Measurements from ENCODE around the gene YTHDC1.

The YTHDC1 gene

DNA sequence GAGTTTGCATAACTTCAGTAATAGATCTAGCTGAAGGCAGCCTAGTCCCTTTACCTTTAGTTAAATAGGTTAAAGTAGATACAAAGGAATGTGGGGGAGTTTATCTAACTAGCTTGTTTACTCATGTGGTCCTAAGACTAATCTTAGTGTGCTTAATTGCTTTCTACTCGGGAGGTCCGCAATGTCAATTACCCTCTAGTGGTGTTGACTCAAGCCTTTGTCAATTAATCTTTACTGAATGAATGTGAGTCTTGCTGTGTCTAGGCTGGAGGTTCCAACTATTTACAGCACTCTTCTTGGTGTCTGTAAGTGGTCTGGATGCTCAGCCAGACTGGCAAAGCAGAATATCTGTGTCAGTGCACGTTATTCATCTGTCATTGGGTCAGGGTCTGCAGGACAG, 17.9 kb upstream of the YTHDC1 start:
- ATAC-seq (no peak), DNase-seq (no peak)
- peaks cover 0 to 5% of the 10 kb centered on the region in 2 donors for H3K9me3 Mint-ChIP-seq
- no peak overlapping the region for H3K4me3 Mint-ChIP-seq
- peaks cover 8% of the 10 kb centered on the region for H3K4me1 Mint-ChIP-seq
- H3K27ac Mint-ChIP-seq: no peak overlapping the region
- peaks cover 22% of the 10 kb centered on the region for H3K27me3 Mint-ChIP-seq

DNA sequence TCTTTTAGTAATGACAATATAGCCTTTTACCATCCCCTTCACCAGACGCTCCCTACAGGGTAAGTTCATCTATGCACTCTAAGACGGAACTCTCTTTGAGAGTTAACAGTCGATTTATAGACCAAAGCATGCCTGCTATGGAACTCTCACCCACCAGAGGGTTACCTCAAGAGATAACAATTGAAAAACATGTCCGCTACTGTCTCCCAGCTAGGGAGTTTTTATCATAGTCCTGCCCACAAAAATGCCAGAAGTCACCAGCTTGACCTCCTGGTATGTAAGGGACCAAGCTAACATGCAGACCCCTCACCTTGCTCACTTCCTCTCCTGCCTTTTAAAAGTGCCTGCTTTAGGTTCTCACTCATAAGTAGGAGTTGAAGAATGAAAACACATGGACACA, 16.7 kb upstream of the YTHDC1 start:
- ATAC-seq (no peak), DNase-seq (no peak)
- Mint-ChIP-seq H3K9me3 (peaks cover 0 to 5% of the 10 kb centered on the region in 2 donors), H3K4me3 (no peak overlapping the region), H3K27me3 (peaks cover 22% of the 10 kb centered on the region), H3K4me1 (peaks cover 8% of the 10 kb centered on the region), H3K27ac (no peak overlapping the region)

DNA sequence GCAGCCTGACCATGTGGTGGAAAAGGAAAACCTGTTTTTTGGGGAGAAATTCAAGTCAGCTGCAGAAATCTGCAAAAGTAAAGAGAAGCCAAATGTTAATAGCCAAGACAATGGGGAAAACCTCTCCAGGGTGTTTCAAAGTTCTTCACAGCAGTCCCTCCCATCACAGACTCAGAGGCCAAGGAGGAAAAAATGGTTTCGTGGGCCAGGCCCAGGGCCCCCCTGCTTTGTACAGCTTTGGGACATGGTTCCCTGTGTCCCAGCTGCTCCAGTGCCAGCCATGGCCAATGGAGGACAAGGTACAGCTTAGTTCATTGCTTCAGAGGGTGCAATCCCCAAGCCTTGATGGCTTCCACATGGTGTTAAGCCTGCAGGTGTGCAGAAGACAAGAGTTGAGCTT, 15.2 kb upstream of the YTHDC1 start:
- peaks cover 22% of the 10 kb centered on the region for H3K27me3 Mint-ChIP-seq
- no peak overlapping the region for H3K27ac Mint-ChIP-seq

DNA sequence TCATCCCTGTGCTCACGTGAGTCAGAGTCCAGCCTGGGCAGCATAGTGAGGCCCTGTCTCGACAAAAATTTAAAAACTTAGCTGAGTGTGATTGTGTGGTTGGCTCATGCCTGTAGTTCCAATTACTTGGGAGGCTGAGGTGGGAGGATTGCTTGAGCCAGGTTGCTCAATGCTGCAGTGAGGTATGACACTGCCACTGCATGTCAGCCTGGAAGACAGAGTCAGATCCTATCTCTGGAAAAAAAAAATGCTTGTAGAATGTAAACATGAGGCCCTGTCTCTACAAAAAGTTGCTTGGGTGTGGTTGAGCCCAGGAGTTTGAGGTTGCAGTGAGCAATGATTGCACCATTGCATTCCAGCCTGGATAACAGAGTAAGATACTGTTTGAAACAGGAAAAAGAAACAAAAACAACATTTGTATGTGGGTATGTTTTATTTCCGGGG, 11.3 kb upstream of the YTHDC1 start:
- Mint-ChIP-seq H3K27ac (no peak overlapping the region), H3K4me1 (peaks cover 9% of the 10 kb centered on the region), H3K4me3 (no peak overlapping the region), H3K9me3 (no peaks in the 10 kb centered on the region), H3K27me3 (peaks cover 21% of the 10 kb centered on the region)
- ATAC-seq: no peak
- no peak for DNase-seq

More for the DNA sequence above, 15.2 kb upstream of the YTHDC1 start:
- H3K9me3 Mint-ChIP-seq: peaks cover 0 to 5% of the 10 kb centered on the region in 2 donors
- ATAC-seq (no peak), DNase-seq (no peak)
- H3K4me3 Mint-ChIP-seq: no peak overlapping the region
- peaks cover 8% of the 10 kb centered on the region for H3K4me1 Mint-ChIP-seq

DNA sequence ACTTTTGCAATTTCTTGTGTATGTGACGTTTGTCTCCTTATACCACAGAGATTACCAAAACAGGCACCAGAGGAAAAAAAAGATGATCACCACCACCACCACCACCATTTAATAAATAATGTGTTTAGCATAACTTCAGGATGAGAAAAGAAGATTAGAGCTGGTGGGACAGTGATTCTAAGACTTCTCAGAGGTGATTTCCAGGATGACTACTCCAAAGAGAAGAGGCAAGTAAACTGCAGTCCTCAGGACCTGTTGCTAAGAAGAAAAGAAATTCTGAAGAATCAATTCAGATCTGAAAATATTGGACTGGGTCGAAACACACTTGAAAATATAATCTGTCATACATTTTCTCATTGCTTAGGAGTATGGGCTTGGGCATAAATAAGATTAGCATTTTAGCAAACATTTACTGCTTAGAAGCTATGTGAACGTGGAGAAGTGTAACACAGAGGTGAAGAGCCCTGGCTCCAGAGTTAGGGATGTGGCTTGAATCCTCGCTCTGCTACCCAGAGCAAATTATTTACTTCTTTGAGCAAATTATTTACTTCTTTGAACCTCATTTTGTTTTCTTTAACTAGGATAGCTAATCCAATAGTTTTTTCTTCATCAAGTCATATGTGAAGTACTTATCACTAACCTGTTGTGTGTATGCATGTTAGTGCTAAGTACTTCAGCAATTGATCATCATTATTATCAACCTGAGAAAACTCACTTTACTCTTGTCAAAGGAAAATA, 10.5 kb upstream of the YTHDC1 start:
- H3K27ac Mint-ChIP-seq: no peak overlapping the region
- peaks cover 9% of the 10 kb centered on the region for H3K4me1 Mint-ChIP-seq
- ATAC-seq: no peak
- no peak for DNase-seq
- H3K9me3 Mint-ChIP-seq: no peaks in the 10 kb centered on the region
- no peak overlapping the region for H3K4me3 Mint-ChIP-seq
- peaks cover 20% of the 10 kb centered on the region for H3K27me3 Mint-ChIP-seq

DNA sequence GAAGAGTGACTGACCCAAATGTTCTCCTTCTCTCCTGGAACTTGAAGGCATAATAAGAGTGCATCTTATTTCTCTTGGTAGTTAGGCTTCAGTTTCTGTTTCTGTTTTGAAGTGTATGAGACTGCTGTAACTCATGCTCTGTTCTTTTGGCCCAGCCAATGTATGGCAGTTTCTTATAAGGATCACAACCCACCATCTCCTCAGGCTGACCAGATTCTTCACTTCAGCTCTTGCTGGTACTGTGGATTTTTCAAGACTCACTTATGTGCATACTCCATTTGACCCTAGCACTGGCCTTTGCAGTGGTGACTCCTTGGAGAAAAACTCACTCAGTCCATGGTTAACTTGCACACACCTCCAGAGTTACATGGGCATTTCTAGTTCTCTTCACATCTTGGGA, 9.6 kb upstream of the YTHDC1 start:
- H3K9me3 Mint-ChIP-seq: no peaks in the 10 kb centered on the region
- peaks cover 9% of the 10 kb centered on the region for H3K4me1 Mint-ChIP-seq
- peak; percentile 76 for ATAC-seq
- no peak overlapping the region for H3K27ac Mint-ChIP-seq
- peak overlapping the region; percentile 1 to 3 for H3K4me3 Mint-ChIP-seq
- peaks cover 12% of the 10 kb centered on the region for H3K27me3 Mint-ChIP-seq
- DNase-seq: no peak

DNA sequence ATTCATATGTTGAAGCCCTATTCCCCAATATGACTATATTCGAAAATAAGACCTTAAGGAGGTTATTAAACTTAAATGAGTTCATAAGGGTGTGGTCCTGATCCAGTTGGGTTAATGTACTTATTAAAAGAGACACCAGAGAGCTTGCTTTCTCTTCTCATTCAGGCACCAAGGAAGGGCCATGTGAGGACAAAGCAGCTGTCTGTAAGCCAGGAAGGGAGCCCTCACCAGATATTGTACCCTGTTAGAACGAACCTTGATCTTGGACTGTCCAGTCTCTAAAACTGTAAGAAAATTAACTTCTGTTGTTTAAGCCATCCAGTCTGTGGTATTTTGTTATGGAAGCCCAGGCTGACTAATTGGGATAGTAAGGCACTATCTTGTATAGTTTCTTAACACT, 9.1 kb upstream of the YTHDC1 start:
- Mint-ChIP-seq H3K27me3 (peaks cover 7% of the 10 kb centered on the region), H3K27ac (peak overlapping the region in 1 of 2 donors; percentile 1), H3K9me3 (no peaks in the 10 kb centered on the region), H3K4me1 (peaks cover 9% of the 10 kb centered on the region), H3K4me3 (no peak overlapping the region)
- DNase-seq: no peak
- ATAC-seq: no peak

DNA sequence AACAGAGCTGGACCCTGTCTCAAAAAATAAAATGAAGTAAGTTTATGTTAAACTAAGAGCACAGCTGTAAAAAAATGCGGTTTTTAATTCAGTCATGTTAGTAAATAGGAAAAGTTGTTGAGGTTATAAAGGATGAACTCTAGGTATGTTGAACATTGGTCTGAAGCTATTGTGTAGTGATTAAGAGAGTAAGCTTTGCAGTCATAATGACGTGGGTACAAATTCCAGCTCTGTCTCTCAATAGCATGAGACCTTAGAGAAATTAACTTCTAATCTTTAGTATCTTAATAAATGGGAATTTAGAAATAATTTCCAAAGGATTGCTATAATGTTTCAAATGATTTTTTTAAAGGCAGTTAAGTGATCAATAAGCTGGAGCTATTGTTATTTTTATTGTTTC, 2.9 kb upstream of the YTHDC1 start:
- Mint-ChIP-seq H3K27me3 (peaks cover 6% of the 10 kb centered on the region), H3K4me1 (peaks cover 12% of the 10 kb centered on the region), H3K9me3 (no peaks in the 10 kb centered on the region), H3K27ac (no peak overlapping the region), H3K4me3 (no peak overlapping the region)
- DNase-seq: no peak
- no peak for ATAC-seq

DNA sequence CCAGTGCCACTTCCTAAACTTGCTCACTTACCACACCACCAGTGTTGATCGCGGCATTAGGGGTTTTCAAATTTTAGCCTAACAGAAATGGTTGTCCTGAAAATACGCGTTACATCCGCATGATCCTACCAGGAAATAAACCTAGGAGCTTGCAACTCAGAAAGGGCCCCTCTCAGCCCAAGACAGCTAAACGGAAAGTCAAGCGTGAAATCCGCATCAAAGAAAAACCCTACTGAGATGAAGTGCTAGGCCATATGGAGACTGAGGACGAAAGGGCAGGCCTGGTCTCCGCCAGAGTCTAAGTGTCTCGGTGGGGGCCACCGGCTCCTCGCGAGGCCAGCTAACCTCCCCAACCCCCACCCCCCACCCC, 626 bp downstream of the YTHDC1 start:
- ATAC-seq: peak; percentile 25
- Mint-ChIP-seq H3K4me1 (peaks cover 39% of the 10 kb centered on the region), H3K4me3 (peak overlapping the region; percentile 96 to 98), H3K27ac (peak overlapping the region; percentile 99 to 100), H3K27me3 (no peaks in the 10 kb centered on the region), H3K9me3 (no peaks in the 10 kb centered on the region)
- DNase-seq: peak in 1 of 2 donors; percentile 12

DNA sequence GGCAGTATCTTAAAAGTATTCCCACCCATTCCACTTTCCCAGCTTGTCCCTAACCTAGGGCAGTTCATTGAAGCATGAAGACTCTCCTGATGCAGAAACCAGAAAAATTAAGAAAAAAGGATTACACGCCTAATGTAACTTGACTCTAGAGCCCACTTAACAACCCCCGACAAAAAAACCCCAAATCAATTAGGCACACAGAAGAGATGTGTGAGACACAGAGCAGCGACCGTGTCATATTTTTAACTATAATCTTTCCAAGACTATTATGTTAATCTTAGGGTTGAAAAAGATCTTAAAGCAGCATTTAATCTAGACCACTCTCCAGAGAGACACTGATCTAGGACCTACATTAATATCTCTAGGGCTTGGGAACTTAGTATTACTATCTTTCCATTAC, 1.3 kb downstream of the YTHDC1 start:
- Mint-ChIP-seq H3K4me3 (peak overlapping the region; percentile 96 to 98), H3K4me1 (peaks cover 44% of the 10 kb centered on the region)
- no peak for DNase-seq

DNA sequence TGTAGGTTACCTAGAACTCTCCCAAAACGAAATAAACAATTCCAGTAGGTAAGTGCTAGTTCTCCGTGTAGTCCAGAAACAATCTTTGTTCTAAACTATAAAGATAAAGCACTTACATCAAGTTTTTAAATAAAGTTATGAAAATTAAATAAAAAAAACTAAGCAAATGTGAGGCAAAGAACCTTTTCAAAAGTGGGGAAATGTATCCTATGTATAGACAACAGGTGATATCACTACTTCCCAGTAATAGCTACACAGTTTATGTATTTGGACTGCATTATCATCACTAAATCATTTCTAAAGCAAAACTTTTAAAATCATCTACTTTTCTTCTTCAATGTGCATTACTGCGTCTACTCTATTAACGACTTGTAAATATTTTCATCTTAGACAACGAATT, 2.0 kb downstream of the YTHDC1 start:
- no peak for DNase-seq
- peaks cover 44% of the 10 kb centered on the region for H3K4me1 Mint-ChIP-seq
- H3K27ac Mint-ChIP-seq: peak overlapping the region; percentile 99 to 100
- ATAC-seq: no peak
- H3K9me3 Mint-ChIP-seq: no peaks in the 10 kb centered on the region
- H3K27me3 Mint-ChIP-seq: no peaks in the 10 kb centered on the region
- H3K4me3 Mint-ChIP-seq: peak overlapping the region; percentile 96 to 98

More for the DNA sequence above, 1.3 kb downstream of the YTHDC1 start:
- peak overlapping the region; percentile 99 to 100 for H3K27ac Mint-ChIP-seq
- H3K9me3 Mint-ChIP-seq: no peaks in the 10 kb centered on the region
- no peaks in the 10 kb centered on the region for H3K27me3 Mint-ChIP-seq
- ATAC-seq: no peak

DNA sequence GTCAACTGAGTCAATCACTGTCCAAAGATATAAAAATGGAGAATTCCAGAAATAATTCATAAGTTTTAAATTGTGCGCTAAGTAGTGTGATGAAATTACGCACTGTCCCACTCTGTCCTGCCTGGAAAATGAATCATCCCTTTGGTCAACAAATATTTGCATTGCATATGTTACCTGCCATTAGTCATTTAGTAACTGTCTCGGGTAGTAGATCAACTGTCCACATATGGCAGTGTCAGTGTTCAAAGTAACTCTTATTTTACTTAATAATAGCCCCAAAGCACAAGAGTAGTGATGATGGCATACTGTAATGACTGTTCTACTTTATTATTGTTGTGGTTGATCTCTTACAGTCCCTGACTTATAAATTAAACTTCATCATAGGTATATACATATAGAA, 3.4 kb downstream of the YTHDC1 start:
- DNase-seq (no peak), ATAC-seq (peak; percentile 39)
- H3K27ac Mint-ChIP-seq: peak overlapping the region in 1 of 2 donors; percentile 54
- no peaks in the 10 kb centered on the region for H3K9me3 Mint-ChIP-seq
- no peaks in the 10 kb centered on the region for H3K27me3 Mint-ChIP-seq
- H3K4me1 Mint-ChIP-seq: peaks cover 53% of the 10 kb centered on the region
- H3K4me3 Mint-ChIP-seq: peak overlapping the region; percentile 13 to 96

DNA sequence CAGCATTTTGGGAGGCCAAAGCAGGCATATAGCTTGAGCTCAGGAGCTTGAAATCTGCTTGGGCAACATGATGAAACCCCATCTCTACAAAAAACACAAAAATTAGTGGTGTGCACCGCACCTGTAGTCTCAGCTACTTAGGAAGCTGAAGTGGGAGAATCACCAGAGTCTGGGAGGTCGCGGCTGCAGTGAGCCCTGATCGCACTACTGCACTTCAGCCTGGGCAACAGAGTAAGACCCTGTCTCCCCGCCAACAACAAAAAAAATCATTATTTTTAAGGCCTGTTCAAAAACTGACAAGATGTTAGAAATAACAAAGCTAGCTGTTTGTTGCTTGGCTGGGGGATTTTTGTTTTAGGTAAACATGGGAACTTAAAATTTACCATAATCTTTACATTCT, 5.1 kb downstream of the YTHDC1 start:
- ATAC-seq (no peak), DNase-seq (no peak)
- no peak overlapping the region for H3K27ac Mint-ChIP-seq
- H3K9me3 Mint-ChIP-seq: no peaks in the 10 kb centered on the region
- peak overlapping the region in 1 of 2 donors; percentile 45 for H3K4me3 Mint-ChIP-seq
- H3K27me3 Mint-ChIP-seq: no peaks in the 10 kb centered on the region
- H3K4me1 Mint-ChIP-seq: peaks cover 54% of the 10 kb centered on the region

DNA sequence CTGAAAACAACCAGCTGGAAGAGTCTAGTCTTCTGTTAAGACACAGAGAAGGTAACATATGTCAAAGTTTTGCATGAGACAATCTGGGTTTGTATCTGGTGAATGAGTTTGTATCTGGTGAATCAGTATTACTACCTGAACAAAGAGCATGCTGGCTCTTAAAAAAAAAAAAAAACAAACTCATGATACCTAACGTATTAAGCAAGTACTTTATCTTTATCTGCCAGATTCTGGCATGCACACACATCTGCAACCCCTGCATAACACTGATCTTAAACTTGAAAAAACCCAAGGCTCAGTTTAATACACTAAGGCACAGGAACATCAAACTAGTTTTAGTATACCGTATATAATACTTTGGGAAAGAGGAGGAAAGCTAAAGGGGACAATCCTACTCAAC, 5.8 kb downstream of the YTHDC1 start:
- H3K9me3 Mint-ChIP-seq: no peaks in the 10 kb centered on the region
- H3K4me1 Mint-ChIP-seq: peaks cover 61% of the 10 kb centered on the region
- no peak for DNase-seq
- no peaks in the 10 kb centered on the region for H3K27me3 Mint-ChIP-seq
- no peak for ATAC-seq
- H3K27ac Mint-ChIP-seq: peak overlapping the region in 1 of 2 donors; percentile 58
- peak overlapping the region; percentile 44 to 50 for H3K4me3 Mint-ChIP-seq

DNA sequence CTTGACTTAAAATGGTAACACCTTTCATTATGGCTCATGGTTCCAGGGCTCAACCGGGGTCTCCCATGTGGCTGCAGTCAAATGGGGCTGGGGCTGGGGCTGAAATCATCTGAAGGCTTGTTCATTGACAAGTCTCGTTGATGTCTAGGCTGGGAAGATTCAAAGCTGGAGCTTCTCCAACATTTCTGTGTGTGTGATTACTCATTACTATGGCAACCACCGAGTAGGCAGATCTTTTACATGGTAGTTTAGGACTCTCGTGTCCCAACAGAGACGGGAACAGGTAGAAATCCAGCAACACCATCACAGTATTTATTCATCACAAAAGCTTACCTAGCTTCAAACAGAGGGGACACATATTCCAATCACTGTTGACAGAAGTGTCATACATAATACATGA, 7.8 kb downstream of the YTHDC1 start:
- H3K4me1 Mint-ChIP-seq: peaks cover 56% of the 10 kb centered on the region
- no peaks in the 10 kb centered on the region for H3K9me3 Mint-ChIP-seq
- H3K27me3 Mint-ChIP-seq: no peaks in the 10 kb centered on the region
- peak overlapping the region; percentile 55 to 68 for H3K27ac Mint-ChIP-seq
- DNase-seq (no peak), ATAC-seq (no peak)
- H3K4me3 Mint-ChIP-seq: peak overlapping the region; percentile 19 to 20

DNA sequence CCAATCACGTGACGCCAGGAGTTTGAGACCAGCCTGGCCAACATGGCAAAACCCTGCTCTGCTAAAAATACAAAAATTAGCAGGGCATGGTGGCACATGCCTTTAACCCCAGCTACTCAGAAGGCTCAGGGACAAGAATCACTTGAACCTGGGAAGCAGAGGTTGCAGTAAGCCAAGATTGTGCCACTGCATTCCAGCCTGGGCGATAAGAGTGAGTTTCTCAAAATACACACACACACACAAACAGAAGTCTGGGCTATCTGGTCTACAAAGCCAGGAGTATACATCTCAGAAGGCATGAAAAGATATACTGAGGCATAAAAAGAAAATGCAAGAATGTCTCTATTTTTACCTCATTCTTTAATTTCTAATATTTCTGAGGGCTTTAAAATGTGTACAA, 11.3 kb downstream of the YTHDC1 start:
- peaks cover 44% of the 10 kb centered on the region for H3K4me1 Mint-ChIP-seq
- ATAC-seq (no peak), DNase-seq (no peak)
- H3K27ac Mint-ChIP-seq: no peak overlapping the region
- H3K27me3 Mint-ChIP-seq: no peaks in the 10 kb centered on the region
- no peaks in the 10 kb centered on the region for H3K9me3 Mint-ChIP-seq
- H3K4me3 Mint-ChIP-seq: no peak overlapping the region

DNA sequence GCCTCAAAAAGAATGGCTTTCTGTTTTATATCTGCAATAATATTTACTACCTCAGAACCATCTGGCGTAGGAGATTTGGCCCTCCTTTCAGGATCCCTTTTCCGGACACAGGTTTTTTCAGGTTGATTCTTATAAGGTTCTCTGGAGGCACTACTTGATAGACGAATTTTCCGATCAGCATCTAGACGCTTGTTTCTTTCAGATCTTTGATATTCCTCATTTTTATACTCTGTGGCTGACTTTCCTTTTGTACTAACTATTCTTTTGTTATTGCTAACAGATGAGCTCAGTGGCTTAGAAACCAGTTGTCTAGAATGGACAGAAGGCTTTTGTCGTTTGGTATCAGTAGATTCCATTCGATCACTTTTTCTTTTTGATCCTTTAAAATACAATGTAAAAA, 12.4 kb downstream of the YTHDC1 start:
- Mint-ChIP-seq H3K9me3 (no peaks in the 10 kb centered on the region), H3K4me1 (peaks cover 49% of the 10 kb centered on the region), H3K27me3 (no peaks in the 10 kb centered on the region), H3K27ac (no peak overlapping the region), H3K4me3 (no peak overlapping the region)
- no peak for ATAC-seq
- DNase-seq: no peak

Measured in stimulated activated naive CD8-positive, alpha-beta T cell treated with anti-CD3 and anti-CD28 coated beads, Interleukin-15, amount 100 ng/mL, for 72 hours (primary cell).